NCI-H2171 (cell line): Measurements from ENCODE around the gene CWC27.
"Not testable (repeated sequence)": the region's sequence is repeated elsewhere in the genome, so short reads cannot be mapped to it uniquely, and the experiment has no call there.

ENCODE experiments used
- DNase-seq: peaks from one replicate; lab custom pipeline; 2025; lab: John Stamatoyannopoulos, UW

The CWC27 gene

GRCh38 chr5:64789457-64789856, 20.7 kb downstream of the CWC27 start:
- no peak for DNase-seq

GRCh38 chr5:64790210-64790609, 21.5 kb downstream of the CWC27 start:
- DNase-seq, result no peak

GRCh38 chr5:64792469-64792868, 23.7 kb downstream of the CWC27 start:
- no peak for DNase-seq

GRCh38 chr5:64794053-64794770, 25.5 kb downstream of the CWC27 start:
- no peak for DNase-seq

- no peak for DNase-seq
Measured at GRCh38 chr5:64796301-64796700, 27.6 kb downstream of the CWC27 start.

GRCh38 chr5:64800926-64801325, 32.2 kb downstream of the CWC27 start:
- no peak for DNase-seq

GRCh38 chr5:64806537-64806936, 37.8 kb downstream of the CWC27 start:
- DNase-seq, result no peak

- DNase-seq, result no peak
Measured at GRCh38 chr5:64807520-64807919, 38.8 kb downstream of the CWC27 start.

GRCh38 chr5:64811050-64811640, 42.4 kb downstream of the CWC27 start:
- no peak for DNase-seq

- DNase-seq, result no peak
Measured at GRCh38 chr5:64814073-64814472, 45.3 kb downstream of the CWC27 start.

- no peak for DNase-seq
Measured at GRCh38 chr5:64818245-64818644, 49.5 kb downstream of the CWC27 start.

GRCh38 chr5:64819345-64819744, 50.6 kb downstream of the CWC27 start:
- DNase-seq, result not testable (repeated sequence)

GRCh38 chr5:64822320-64822719, 53.6 kb downstream of the CWC27 start:
- no peak for DNase-seq

GRCh38 chr5:64826541-64826940, 57.8 kb downstream of the CWC27 start:
- no peak for DNase-seq

GRCh38 chr5:64827703-64828102, 59.0 kb downstream of the CWC27 start:
- no peak for DNase-seq

- DNase-seq, result not testable (repeated sequence)
Measured at GRCh38 chr5:64830650-64831049, 61.9 kb downstream of the CWC27 start.

GRCh38 chr5:64831996-64832395, 63.3 kb downstream of the CWC27 start:
- DNase-seq, result no peak

- no peak for DNase-seq
Measured at GRCh38 chr5:64834037-64834436, 65.3 kb downstream of the CWC27 start.

- DNase-seq, result no peak
Measured at GRCh38 chr5:64834611-64835010, 65.9 kb downstream of the CWC27 start.

- no peak for DNase-seq
Measured at GRCh38 chr5:64835266-64835665, 66.5 kb downstream of the CWC27 start.

GRCh38 chr5:64836190-64836755, 67.5 kb downstream of the CWC27 start:
- DNase-seq, result no peak

- no peak for DNase-seq
Measured at GRCh38 chr5:64836786-64837185, 68.1 kb downstream of the CWC27 start.

- DNase-seq, result no peak
Measured at GRCh38 chr5:64838376-64838775, 69.6 kb downstream of the CWC27 start.

GRCh38 chr5:64838803-64839202, 70.1 kb downstream of the CWC27 start:
- no peak for DNase-seq
